NB4 (cell line): ENCODE measurements around the gene RYR2.

Source experiments
- MYC ChIP-seq: IDR thresholded peaks from 2 replicates; pipeline ENCODE4 v1.6.1; 2011; ENCODE audit warnings: low read depth, low read length
- POLR2A ChIP-seq: IDR thresholded peaks from 2 replicates; pipeline ENCODE4 v1.6.1; 2011; ENCODE audit warnings: mild to moderate bottlenecking; ENCODE audit not compliant: insufficient read length; ENCODE audit errors: extremely low read depth
- TF ChIP-seq, protein P1 (sequence below): IDR thresholded peaks from one replicate; pipeline ENCODE4 v1.5.1; 2012; ENCODE audit warnings: low read depth, low read length
- TF ChIP-seq, protein P2 (sequence below): IDR thresholded peaks from 2 replicates; pipeline ENCODE4 v1.6.1; 2011; ENCODE audit warnings: low read depth, low read length

DNA sequence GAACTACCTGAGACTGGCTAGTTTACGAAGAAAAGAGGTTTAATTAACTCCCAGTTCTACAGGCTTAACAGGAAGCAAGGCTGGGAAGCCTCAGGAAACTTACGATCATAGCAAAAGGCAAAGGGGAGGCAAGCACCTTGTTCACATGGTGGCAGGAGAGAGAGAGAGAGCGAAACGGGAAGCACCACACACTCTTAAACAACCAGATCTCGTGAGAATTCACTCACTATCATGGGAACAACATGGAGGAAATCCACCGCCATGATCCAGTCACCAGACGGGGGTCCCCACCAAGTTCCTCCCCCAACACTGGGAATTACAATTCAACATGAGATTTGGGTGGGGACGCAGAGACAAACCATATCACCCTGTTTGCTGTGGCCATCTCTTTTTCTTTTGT lies 49.5 kb upstream of the RYR2 start:
- TF ChIP-seq POLR2A = no peak
- TF ChIP-seq, protein P1, sequence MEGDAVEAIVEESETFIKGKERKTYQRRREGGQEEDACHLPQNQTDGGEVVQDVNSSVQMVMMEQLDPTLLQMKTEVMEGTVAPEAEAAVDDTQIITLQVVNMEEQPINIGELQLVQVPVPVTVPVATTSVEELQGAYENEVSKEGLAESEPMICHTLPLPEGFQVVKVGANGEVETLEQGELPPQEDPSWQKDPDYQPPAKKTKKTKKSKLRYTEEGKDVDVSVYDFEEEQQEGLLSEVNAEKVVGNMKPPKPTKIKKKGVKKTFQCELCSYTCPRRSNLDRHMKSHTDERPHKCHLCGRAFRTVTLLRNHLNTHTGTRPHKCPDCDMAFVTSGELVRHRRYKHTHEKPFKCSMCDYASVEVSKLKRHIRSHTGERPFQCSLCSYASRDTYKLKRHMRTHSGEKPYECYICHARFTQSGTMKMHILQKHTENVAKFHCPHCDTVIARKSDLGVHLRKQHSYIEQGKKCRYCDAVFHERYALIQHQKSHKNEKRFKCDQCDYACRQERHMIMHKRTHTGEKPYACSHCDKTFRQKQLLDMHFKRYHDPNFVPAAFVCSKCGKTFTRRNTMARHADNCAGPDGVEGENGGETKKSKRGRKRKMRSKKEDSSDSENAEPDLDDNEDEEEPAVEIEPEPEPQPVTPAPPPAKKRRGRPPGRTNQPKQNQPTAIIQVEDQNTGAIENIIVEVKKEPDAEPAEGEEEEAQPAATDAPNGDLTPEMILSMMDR = no peak
- TF ChIP-seq, protein P2, sequence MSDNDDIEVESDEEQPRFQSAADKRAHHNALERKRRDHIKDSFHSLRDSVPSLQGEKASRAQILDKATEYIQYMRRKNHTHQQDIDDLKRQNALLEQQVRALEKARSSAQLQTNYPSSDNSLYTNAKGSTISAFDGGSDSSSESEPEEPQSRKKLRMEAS = no peak
- TF ChIP-seq MYC = no peak
